Activated CD8-positive, alpha-beta memory T cell treated with anti-CD3 and anti-CD28 coated beads, Interleukin-2, amount 10 ng/mL, durations not matched to agents 7 days and 5 days (primary cell): ENCODE measurements around the gene RAD51. TPM values are rescaled to one million over a fixed set of nuclear protein-coding genes. Genes with fewer than 3 reads are reported as not detected.

Experiments used
- total RNA-seq, 2 experiments: library from RNA; stranded (reverse); gene quantifications; one replicate each; pipeline ENCODE4 v1.2.3, GENCODE V29; 2021

Gene RAD51
- total RNA-seq, 2 experiments from 2014 or later = 73.0 to 83.3 TPM

Other genes starting within 250 kb of the RAD51 start
- 10 to 100 TPM; 12.3 to 12.6 TPM for gene CHST14, start 224.2 kb upstream of the RAD51 start, total RNA-seq
- gene CCDC32, start 130.1 kb upstream of the RAD51 start, total RNA-seq = 10 to 100 TPM; 24.4 to 27.8 TPM
- 10 to 100 TPM; 17.6 to 17.7 TPM for gene RPUSD2, start 125.9 kb upstream of the RAD51 start, total RNA-seq
- 10 to 100 TPM; 52.1 to 75.0 TPM for gene KNL1, start 100.9 kb upstream of the RAD51 start, total RNA-seq
- gene RMDN3, start 60.1 kb downstream of the RAD51 start, total RNA-seq = 10 to 100 TPM; 30.9 to 33.1 TPM
- 10 to 100 TPM; 25.9 to 29.1 TPM for gene GCHFR, start 68.9 kb downstream of the RAD51 start, total RNA-seq
- under 1 TPM; 0.45 to 0.82 TPM for gene C15orf62, start 74.8 kb downstream of the RAD51 start, total RNA-seq
- 10 to 100 TPM; 28.2 TPM for gene ZFYVE19, start 111.9 kb downstream of the RAD51 start, total RNA-seq
- 10 to 100 TPM; 45.6 to 51.2 TPM for gene DNAJC17, start 112.3 kb downstream of the RAD51 start, total RNA-seq
- gene PPP1R14D, start 133.5 kb downstream of the RAD51 start, total RNA-seq = not detected
- gene SPINT1, start 148.9 kb downstream of the RAD51 start, total RNA-seq = 1 to 10 TPM; 3.7 to 4.0 TPM
- gene RHOV, start 179.1 kb downstream of the RAD51 start, total RNA-seq = not detected
- 10 to 100 TPM; 16.9 to 19.5 TPM for gene VPS18, start 199.3 kb downstream of the RAD51 start, total RNA-seq
- under 1 TPM in 1 of 2 experiments, not detected in 1; 0.12 TPM for gene DLL4, start 234.2 kb downstream of the RAD51 start, total RNA-seq